Retinal pigment epithelial cell (primary cell): Measurements from ENCODE around the gene KHDC4.

Source experiments
- DNase-seq: peaks from one replicate; pipeline ENCODE4 v3.0.0-alpha.2; 2010; ENCODE audit warnings: low read depth
- H3K4me3 ChIP-seq: 2 replicates; pipeline ENCODE4 v1.5.1; 2011; ENCODE audit warnings: mild to moderate bottlenecking, low read length, control low read depth, moderate library complexity
- CTCF ChIP-seq: conservative IDR thresholded peaks from 2 replicates; pipeline ENCODE4 v1.5.1; 2011; ENCODE audit warnings: low read depth, low read length, control low read depth, inconsistent platforms

The KHDC4 gene

GRCh38 chr1:155890251-155890650 lies 44.0 kb downstream of the KHDC4 start:
- TF ChIP-seq CTCF, result no peak
- no peak for DNase-seq
- no peak overlapping the region for H3K4me3 ChIP-seq

DNA sequence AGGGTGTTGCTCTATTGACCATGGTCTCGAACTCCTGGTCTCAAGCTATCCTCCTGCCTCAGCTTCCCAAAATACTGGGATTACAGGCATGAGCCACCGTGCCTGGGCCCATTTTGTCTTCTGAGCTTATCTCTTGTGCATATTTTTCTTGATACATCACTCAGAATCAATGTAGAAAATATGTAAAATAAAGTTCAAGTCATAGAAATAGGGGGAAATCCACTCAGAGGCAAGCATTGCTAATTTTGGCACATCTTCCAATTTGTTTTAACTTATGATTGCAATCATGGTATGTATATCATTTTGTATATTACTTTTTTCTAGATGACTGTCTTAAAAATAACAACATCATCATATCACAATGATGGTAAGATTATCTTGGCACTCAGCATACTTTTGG lies 44.6 kb downstream of the KHDC4 start:
- TF ChIP-seq CTCF, result no peak
- no peak for DNase-seq

GRCh38 chr1:155888481-155888880 lies 45.7 kb downstream of the KHDC4 start:
- no peak for TF ChIP-seq CTCF
- no peak overlapping the region for H3K4me3 ChIP-seq
- no peak for DNase-seq

More for the DNA sequence above, 44.6 kb downstream of the KHDC4 start:
- no peak overlapping the region for H3K4me3 ChIP-seq

GRCh38 chr1:155884982-155885381 lies 49.2 kb downstream of the KHDC4 start:
- no peak overlapping the region for H3K4me3 ChIP-seq
- TF ChIP-seq CTCF, result no peak

DNA sequence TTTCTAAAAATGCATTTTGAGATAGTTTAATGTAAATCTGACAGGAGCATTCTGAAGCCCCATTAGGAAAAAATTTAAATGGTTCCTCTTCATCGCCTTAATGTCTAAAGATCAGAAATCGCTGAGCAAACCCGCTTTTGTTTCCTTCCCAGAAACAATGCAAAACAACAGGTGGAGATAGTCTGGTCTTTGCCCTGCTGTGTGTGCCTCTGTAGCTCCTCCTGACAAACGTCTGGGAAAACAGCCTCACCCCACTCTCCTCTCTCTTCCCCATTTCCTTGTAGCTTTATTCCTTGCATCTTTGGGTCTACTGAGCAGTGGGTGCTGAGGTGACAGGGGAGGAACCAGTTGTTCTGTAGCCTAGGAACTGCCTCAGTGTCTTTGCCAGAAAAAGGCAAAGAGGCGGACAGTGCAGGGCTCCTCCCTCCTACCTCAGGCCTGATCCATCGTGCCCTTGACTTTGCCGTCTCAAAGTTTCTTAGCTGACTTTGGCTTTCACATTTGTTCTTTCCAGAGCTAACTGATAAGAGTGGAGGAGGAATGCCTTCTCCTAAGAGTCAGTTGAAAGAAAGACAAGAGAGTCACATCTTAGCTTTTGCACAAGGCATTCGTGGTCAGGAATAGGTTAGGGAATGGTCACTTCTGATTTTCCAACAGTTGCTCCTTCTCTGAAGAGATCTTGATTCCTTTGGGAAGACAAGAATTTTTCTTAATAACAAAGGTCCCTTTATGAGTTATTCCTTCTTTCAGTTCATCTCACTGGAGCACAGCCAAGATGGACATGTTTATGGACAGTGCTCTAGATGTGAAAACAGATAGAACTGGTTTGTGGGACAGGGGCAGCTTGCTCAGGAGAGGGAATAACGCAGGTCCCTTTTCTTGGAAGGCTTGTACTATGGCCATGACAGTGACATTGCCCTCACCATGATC lies 49.9 kb downstream of the KHDC4 start:
- no peak for TF ChIP-seq CTCF
- H3K4me3 ChIP-seq, result no peak overlapping the region
- no peak for DNase-seq

More at GRCh38 chr1:155884982-155885381, 49.2 kb downstream of the KHDC4 start:
- no peak for DNase-seq

DNA sequence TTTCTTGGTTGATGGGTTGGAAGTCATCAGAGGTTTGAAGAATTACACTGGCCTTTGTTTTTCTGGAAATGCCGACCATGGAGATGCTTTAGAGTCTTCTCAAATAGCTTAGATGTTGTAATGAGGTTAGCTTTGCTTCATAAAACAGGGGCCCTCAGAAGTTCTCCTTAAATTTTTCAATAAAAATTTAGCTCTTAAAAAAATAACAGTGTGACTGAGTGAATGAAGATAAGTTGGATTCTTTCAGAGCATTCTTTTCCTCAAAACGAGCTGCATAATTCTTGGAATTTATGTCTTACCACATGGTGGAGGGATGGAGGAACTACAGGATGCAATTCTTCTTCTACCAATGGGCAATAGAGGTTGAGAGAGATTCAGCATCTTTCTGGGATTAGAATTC lies 51.4 kb downstream of the KHDC4 start:
- H3K4me3 ChIP-seq, result no peak overlapping the region
- DNase-seq, result no peak
- TF ChIP-seq CTCF, result no peak

- no peak for DNase-seq
- TF ChIP-seq CTCF, result no peak
- no peak overlapping the region for H3K4me3 ChIP-seq
These were observed 52.0 kb downstream of the KHDC4 start for GRCh38 chr1:155882235-155882634.
